SH-SY5Y (cell line): ENCODE data around the gene GPR42.

ENCODE experiments used
- GATA2 ChIP-seq: IDR thresholded peaks from 2 replicates; pipeline ENCODE4 v1.6.1; 2011; ENCODE audit warnings: mild to moderate bottlenecking, low read depth, low read length
- GATA3 ChIP-seq: IDR thresholded peaks from 2 replicates; pipeline ENCODE4 v1.6.1; 2011; ENCODE audit warnings: low read depth, mild to moderate bottlenecking, low read length, moderate library complexity

DNA sequence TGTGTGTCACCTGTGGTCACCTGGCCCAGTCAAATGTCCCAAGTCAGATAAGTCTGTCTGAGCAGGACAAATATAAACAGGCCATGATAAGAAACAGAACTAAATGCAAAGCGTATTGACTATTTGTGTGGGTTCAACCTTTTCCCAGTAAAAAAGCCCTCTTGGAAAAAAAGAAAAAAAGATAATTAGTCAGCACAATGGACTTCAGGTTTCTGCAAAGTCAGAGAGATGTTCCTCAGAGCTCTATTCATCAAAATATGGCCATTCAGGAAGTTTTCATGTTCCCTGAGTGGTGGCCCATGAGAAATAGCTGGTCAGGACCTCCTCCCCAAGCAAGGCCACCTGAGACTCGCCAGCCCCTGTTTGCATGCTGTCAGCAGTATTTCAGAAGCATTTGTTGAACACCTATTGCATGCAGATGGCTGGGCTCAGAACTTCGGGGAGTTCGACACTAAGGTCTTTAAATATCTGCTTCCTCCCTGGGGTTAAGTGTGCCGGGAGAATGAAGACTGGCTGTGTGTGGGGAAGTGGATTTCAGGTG, 9.9 kb upstream of the GPR42 start:
- TF ChIP-seq GATA3 (no peak), GATA2 (no peak)
